Activated gamma-delta T cell (primary cell): ENCODE results near the gene TBX21.

ENCODE experiments used
- DNase-seq: peaks from one replicate; lab custom pipeline; 2025; lab: John Stamatoyannopoulos, UW

TBX21 gene

DNA sequence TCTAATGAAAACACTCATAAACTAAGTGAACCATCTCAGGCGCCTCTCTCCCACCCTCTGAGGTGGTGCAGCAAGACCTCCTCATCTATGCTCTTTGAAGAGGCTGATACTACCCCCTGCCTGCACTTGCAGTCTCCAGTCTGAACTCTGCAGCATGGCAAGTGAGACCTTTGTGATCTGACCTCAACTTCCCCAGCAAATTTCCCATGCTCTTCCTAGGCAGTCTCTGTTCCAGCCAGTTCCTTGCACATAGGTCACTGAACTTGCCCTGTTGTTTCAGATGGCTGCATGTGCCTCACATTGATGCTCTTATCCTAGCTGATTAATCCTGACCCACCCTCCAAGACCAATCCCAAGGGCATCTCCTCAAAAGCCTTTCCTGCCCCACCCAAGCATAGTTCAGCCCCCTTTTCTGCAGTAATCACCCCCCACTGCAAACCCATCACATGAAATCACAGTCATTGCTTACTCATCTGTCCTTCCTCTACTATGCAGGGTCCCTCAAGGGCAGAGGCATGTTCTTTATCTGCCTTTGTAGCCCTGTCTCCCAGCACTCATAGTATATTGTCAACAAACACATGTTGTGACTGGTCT is 42.0 kb downstream of the TBX21 start:
- no peak for DNase-seq

DNA sequence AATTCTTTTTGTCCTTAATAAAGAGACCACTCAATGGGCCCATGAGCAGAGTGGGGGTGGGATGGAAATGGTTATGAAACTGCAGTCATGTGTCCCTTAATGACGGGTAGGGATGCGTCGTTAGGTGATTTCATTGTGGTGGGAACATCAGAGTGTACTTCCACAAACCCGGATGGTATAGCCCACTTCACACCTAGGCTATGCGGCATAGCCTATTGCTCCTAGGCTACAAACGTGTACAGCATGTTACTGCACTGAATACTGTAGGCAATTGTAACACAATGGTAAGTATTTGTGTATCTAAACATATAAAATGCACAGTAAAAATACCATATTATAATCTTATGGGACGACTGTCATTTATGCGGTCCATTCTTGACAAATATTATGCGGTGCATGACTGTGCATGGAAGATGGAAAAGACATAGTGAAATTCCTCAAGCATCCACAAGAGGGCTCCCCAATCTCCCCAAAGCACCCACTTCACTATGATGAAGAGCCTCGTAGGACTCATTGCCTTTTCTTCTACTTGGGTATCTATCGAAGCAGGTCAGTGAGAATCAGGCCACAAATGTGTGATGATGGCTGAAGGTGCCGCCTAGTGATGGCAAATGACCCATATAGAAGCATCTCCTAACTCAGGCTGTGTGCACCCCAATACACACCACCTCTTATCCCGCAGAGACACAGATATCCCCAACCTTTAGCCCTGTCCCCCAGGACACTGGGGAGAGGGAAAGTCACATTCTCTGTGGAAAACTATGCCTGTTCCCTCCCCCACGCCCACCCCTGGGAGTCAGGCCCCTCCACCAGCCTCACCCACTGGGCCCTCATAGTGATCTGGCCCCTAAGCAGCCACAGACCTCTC is 43.5 kb downstream of the TBX21 start:
- no peak for DNase-seq

DNA sequence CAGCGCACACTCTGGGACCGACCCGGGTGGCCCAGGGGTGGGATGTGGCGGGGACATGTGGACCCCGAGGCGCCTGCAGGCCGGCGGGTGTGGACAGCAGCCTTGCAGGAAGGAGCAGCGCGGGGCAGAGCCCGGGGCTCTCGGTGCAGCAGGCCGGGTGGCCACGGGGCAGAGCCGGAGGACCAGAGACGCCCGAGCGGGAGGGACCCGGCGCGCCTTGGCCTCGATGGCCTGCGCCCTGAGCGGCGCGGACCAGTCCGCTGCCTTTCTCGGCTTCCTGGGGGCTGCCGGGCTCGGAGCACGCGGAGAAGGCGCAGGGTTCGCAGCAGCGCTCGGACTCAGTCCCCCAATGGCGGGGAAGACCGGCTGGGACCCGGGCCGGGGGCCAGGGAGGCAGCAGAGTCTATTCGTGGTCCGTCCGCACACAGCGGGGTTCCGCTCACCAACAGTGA is 45.2 kb downstream of the TBX21 start:
- DNase-seq, result no peak

DNA sequence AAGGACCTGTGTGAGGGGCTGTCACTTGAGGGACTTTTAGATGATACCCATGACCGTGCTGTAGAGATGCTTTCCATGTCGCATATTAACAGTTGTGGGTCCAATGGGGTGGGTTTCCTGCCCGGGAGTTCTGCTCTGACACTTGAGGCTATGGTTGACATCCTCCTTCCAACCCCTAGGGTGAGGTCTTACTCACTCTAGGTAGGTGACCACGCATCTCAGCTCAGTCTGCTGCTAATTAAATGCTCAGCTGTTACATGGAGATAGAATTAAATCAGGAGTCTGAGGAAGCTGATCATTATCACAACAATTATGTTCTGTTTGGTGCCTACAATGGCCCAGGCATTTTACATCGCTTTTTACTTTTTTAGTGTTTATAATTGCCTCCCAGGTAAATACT is 48.4 kb downstream of the TBX21 start:
- no peak for DNase-seq

DNA sequence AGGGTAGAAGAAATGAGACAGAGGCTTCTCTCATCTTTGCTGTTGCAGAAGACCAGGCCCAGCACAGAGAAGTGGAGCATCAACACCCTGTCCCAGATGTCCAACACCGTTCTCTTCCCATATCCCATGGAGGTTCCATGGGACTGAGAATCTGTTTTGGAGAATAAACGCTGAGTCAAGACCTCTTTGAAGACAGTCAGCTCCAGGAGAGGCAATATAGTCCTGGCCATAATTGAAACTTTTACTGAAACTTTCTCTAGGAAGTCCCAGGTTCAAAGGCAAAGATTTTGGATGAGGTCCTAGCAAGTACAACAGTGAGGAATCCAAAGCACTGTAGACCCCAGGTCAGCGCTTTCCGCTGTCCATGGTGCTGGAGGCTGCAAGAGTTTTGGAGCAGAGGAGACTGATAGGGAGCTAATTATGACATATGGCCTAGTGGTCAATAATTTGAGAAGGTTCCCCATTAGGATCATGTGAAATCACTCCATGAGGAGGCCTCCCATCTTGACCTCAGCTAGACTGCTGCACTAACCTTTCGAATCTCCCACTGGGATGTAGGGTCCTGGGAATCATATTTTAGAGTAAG is 52.6 kb downstream of the TBX21 start:
- no peak for DNase-seq

DNA sequence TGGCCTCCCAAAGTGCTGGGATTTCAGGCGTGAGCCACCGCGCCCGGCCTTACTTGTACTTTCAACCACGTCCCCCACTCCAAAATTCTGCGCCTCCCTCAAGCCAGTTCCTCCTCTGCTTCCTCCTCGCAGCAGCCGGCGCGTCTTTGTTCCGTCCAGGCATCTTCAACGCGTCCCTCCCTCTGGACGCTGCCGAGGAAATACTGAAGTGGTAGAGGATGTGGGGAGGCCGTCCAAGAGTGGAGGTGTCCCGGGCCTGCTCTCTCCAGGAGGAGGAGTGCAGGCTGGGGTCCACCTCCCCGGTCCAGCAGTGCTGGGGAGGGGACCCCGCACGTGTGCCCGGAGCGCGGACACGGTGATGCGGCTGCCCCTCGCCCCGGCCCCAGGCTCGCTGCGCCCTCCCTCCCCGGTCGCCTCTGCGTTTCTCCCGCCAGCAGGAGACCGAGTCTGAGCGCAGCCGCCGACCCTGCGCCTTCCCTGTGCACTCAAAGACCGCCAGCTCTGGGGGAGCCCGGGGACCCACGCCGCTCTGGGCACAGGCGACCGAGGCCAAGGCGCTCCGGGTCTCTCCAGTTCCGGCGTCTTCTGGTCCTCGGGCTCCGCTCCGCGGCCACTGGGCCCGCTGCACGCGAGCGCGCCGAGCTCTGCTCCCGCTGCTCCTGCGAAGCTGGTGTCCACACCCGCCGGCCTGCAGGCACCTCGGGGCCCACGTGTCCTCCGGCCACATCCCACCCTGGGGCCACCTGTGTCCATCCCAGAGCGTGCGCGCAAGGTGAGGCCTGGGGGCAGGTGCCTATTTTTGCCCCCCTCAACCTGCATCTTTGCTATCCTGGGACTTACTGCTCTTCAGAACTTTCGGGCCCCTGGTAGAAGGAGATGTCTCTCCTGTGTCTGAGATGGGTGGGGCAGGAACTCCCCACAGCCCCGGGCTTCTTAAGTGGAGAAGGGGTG is 56.9 kb downstream of the TBX21 start:
- DNase-seq, result no peak

DNA sequence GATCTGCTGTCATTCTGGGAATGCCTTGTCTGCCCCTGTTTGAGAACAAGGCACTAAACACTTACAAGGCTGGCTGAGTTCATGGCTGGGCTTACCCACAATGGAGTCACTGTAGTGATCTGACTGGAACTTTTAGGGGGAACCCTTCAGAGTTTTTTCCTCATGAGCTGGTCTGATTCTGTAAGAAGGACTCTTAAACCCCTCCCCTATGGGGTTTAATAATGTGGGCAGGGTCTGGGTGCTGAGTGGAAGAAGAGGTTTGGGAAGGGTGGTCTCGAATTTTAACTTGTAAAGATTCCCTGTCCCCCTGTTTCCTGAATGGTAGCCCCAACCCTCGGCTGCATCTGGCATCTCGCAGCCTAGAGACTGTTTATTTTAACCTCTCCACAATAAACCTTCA is 58.0 kb downstream of the TBX21 start:
- no peak for DNase-seq

DNA sequence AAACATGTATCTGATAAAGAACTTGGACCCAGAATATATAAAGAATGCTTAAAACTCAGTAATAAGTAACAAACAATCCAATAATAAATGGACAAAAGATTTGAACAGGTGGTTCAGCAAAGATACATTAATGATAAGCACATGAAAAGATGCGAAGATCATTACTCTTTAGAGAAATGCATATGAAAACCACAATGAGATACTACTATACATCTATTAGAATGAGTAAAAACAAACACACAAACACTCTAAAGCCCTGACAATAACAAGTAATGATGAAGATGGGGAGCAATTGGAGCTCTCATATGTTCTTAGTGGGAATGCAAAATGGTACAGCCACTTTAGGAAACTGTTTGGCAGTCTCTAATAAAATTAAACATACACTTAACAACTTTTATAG is 59.4 kb downstream of the TBX21 start:
- no peak for DNase-seq

DNA sequence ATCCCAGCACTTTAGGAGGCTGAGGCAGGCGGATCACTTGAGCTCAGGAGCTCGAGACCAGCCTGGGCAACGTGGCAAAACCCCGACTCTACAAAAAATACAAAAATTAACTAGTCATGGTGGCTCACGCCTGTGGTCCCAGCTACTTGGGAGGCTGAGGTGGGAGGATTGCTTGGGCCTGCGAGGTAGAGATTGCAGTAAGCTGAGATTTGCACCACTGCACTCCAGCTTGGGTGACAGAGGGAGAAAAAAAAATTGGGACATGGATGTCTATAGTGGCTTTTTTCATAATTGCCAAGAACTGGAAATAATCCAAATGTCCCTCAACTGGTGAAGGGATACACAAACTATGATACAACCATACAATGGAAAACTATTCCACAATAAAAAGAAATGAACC is 59.9 kb downstream of the TBX21 start:
- no peak for DNase-seq
